Measurements from ENCODE around the gene KLHL29. TPM values are rescaled to one million over a fixed set of nuclear protein-coding genes. Genes with fewer than 3 reads are reported as not detected.

Gene KLHL29
- total and polyA plus RNA-seq, 10 of the 15 experiments (the other 5 are each of a cell fraction or from before 2014, with no cell fraction given) = 1.4 to 19.5 (median 6.1) TPM

DNA sequence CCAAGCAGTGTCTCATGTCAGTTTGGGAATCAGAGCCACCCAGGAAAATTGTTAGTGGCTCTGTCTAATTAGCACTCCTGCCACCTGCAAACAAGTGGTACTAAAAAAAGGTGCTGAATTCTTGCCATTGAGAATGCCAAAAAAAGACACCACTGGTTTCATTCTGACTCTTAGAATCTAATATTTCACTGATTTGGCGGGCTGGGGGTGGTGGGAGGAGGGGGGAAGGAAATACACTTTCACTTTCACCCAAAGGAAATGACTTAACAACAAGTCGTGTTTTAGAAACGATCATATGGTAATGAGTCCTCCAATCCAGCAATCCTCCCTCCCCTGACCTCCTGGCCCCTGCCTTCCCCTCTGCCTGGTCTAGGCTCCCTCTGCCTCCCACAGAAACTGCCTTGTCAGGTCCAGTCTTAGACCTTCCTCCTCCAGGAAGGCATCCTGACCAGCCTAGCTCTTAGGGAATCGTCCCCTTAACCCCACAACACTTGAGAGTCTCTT is 4.4 kb upstream of the KLHL29 start (continued):
- TF ChIP-seq SMAD1 (IDR thresholded peaks at IDR 0.05; ENCODE audit: low read depth, partially characterized antibody) (no peak), TBL1XR1 (IDR thresholded peaks at IDR 0.05; ENCODE audit: low read depth, low read length) (peak; percentile 99), POU2F2 (IDR thresholded peaks at IDR 0.05; ENCODE audit: borderline replicate concordance, low read depth, low read length) (peak; percentile 74; the same call in 1 of the 3 replicates), CEBPB (IDR thresholded peaks at IDR 0.05; ENCODE audit: borderline replicate concordance in 1 of 2, low read depth in 2 of 2, low read length in 2 of 2) (no peak), NFIC (IDR thresholded peaks at IDR 0.05; ENCODE audit: low read depth, low read length) (peak; percentile 97), RAD51 (IDR thresholded peaks at IDR 0.05) (no peak; the same call in 1 of the 2 replicates), JUNB (IDR thresholded peaks at IDR 0.05) (peak; percentile 97), IKZF1 (conservative IDR thresholded peaks at IDR 0.05) (peak; percentile 96), EED (IDR thresholded peaks at IDR 0.05; ENCODE audit: low read depth) (peak; percentile 89), CBFB (IDR thresholded peaks at IDR 0.05; ENCODE audit: low read depth) (peak; percentile 80), ESRRA (IDR thresholded peaks at IDR 0.05; ENCODE audit: low read length) (no peak), YY1 (IDR thresholded peaks at IDR 0.05; ENCODE audit: low read depth, low read length) (no peak), MTA2 (IDR thresholded peaks at IDR 0.05; ENCODE audit: low read depth) (peak; percentile 99), GABPA (IDR thresholded peaks at IDR 0.05; ENCODE audit: low read depth) (0 out of 2 replicates have a peak, but pooled peaks have one; percentile 50), NFXL1 (IDR thresholded peaks at IDR 0.05; ENCODE audit: borderline replicate concordance) (no peak), TCF12 (IDR thresholded peaks at IDR 0.05; ENCODE audit: low read depth, low read length) (peak; percentile 82)
- TF ChIP-seq, protein P1, sequence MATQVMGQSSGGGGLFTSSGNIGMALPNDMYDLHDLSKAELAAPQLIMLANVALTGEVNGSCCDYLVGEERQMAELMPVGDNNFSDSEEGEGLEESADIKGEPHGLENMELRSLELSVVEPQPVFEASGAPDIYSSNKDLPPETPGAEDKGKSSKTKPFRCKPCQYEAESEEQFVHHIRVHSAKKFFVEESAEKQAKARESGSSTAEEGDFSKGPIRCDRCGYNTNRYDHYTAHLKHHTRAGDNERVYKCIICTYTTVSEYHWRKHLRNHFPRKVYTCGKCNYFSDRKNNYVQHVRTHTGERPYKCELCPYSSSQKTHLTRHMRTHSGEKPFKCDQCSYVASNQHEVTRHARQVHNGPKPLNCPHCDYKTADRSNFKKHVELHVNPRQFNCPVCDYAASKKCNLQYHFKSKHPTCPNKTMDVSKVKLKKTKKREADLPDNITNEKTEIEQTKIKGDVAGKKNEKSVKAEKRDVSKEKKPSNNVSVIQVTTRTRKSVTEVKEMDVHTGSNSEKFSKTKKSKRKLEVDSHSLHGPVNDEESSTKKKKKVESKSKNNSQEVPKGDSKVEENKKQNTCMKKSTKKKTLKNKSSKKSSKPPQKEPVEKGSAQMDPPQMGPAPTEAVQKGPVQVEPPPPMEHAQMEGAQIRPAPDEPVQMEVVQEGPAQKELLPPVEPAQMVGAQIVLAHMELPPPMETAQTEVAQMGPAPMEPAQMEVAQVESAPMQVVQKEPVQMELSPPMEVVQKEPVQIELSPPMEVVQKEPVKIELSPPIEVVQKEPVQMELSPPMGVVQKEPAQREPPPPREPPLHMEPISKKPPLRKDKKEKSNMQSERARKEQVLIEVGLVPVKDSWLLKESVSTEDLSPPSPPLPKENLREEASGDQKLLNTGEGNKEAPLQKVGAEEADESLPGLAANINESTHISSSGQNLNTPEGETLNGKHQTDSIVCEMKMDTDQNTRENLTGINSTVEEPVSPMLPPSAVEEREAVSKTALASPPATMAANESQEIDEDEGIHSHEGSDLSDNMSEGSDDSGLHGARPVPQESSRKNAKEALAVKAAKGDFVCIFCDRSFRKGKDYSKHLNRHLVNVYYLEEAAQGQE (IDR thresholded peaks at IDR 0.05; ENCODE audit: low read depth, low read length) = no peak
- TF ChIP-seq, protein P2, sequence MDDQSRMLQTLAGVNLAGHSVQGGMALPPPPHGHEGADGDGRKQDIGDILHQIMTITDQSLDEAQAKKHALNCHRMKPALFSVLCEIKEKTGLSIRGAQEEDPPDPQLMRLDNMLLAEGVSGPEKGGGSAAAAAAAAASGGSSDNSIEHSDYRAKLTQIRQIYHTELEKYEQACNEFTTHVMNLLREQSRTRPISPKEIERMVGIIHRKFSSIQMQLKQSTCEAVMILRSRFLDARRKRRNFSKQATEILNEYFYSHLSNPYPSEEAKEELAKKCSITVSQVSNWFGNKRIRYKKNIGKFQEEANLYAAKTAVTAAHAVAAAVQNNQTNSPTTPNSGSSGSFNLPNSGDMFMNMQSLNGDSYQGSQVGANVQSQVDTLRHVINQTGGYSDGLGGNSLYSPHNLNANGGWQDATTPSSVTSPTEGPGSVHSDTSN (IDR thresholded peaks at IDR 0.05; ENCODE audit: insufficient replicate concordance, low read depth, low read length) = peak; percentile 34
- TF ChIP-seq, protein P3, sequence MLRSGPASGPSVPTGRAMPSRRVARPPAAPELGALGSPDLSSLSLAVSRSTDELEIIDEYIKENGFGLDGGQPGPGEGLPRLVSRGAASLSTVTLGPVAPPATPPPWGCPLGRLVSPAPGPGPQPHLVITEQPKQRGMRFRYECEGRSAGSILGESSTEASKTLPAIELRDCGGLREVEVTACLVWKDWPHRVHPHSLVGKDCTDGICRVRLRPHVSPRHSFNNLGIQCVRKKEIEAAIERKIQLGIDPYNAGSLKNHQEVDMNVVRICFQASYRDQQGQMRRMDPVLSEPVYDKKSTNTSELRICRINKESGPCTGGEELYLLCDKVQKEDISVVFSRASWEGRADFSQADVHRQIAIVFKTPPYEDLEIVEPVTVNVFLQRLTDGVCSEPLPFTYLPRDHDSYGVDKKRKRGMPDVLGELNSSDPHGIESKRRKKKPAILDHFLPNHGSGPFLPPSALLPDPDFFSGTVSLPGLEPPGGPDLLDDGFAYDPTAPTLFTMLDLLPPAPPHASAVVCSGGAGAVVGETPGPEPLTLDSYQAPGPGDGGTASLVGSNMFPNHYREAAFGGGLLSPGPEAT (IDR thresholded peaks at IDR 0.05; ENCODE audit: low read depth) = peak; percentile 93
- TF ChIP-seq, protein P4, sequence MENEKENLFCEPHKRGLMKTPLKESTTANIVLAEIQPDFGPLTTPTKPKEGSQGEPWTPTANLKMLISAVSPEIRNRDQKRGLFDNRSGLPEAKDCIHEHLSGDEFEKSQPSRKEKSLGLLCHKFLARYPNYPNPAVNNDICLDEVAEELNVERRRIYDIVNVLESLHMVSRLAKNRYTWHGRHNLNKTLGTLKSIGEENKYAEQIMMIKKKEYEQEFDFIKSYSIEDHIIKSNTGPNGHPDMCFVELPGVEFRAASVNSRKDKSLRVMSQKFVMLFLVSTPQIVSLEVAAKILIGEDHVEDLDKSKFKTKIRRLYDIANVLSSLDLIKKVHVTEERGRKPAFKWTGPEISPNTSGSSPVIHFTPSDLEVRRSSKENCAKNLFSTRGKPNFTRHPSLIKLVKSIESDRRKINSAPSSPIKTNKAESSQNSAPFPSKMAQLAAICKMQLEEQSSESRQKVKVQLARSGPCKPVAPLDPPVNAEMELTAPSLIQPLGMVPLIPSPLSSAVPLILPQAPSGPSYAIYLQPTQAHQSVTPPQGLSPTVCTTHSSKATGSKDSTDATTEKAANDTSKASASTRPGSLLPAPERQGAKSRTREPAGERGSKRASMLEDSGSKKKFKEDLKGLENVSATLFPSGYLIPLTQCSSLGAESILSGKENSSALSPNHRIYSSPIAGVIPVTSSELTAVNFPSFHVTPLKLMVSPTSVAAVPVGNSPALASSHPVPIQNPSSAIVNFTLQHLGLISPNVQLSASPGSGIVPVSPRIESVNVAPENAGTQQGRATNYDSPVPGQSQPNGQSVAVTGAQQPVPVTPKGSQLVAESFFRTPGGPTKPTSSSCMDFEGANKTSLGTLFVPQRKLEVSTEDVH (IDR thresholded peaks at IDR 0.05; ENCODE audit: low read depth, partially characterized antibody) = peak; percentile 68
